Small intestine (tissue), 7 donors: ENCODE measurements around the gene KLRG1. TPM values are rescaled to one million over a fixed set of nuclear protein-coding genes. Genes with fewer than 3 reads are reported as not detected.

ENCODE experiments used
- DNase-seq, 2 donors: peaks; one replicate each; pipeline versions ENCODE4 v3.0.0 to v3.0.0-alpha.2; 2013
- FAIRE-seq: peaks from 2 replicates; lab custom pipeline; 2012; peaks lifted over from hg19 to GRCh38; lab: Jason Lieb, UNC
- H3K27ac ChIP-seq, 3 donors: one replicate each; pipeline ENCODE4 v1.5.1; 2013; ENCODE audit warnings: low read length in 2 of 3, mild to moderate bottlenecking in 2 of 3, control low read depth in 1 of 3, inconsistent platforms in 1 of 3, low read depth in 1 of 3, moderate library complexity in 1 of 3
- H3K27me3 ChIP-seq, 3 donors: one replicate each; pipeline ENCODE4 v1.6.1; 2013; ENCODE audit warnings: low read length in 3 of 3, inconsistent platforms in 1 of 3; ENCODE audit not compliant: control insufficient read depth in 3 of 3, insufficient read depth in 3 of 3
- H3K36me3 ChIP-seq, 3 donors: one replicate each; pipeline ENCODE4 v1.6.1; 2013; ENCODE audit warnings: low read length in 3 of 3, inconsistent platforms in 1 of 3, low read depth in 1 of 3, mild to moderate bottlenecking in 1 of 3, moderate library complexity in 1 of 3; ENCODE audit not compliant: control insufficient read depth in 3 of 3, insufficient read depth in 2 of 3
- H3K4me1 ChIP-seq, 3 donors: one replicate each; pipeline ENCODE4 v1.6.1; 2013; ENCODE audit warnings: low read length in 2 of 3, inconsistent platforms in 1 of 3, low read depth in 1 of 3, mild to moderate bottlenecking in 1 of 3, moderate library complexity in 1 of 3; ENCODE audit not compliant: control insufficient read depth in 3 of 3, insufficient read depth in 2 of 3
- H3K4me3 ChIP-seq, 3 donors: one replicate each; pipeline ENCODE4 v1.5.1; 2013; ENCODE audit warnings: low read length in 3 of 3, control low read depth in 1 of 3, inconsistent platforms in 1 of 3, low read depth in 1 of 3, mild to moderate bottlenecking in 1 of 3, moderate library complexity in 1 of 3
- H3K9me3 ChIP-seq, 2 donors: one replicate each; pipeline ENCODE4 v1.6.1; 2013; ENCODE audit warnings: low read depth in 1 of 2, low read length in 1 of 2; ENCODE audit not compliant: control insufficient read depth in 2 of 2, insufficient read depth in 1 of 2
- WGBS, 3 donors: extraction: QIAGEN DNeasy Blood & Tissue Kit; methylation state at CpG; one replicate each; pipeline ENCODE4 v1.1.7; 2013; 5-methylcytosine and 5-hydroxymethylcytosine counted together
- polyA plus RNA-seq, 4 donors: library from polyadenylated mRNA; stranded (reverse) in 3 of 4; unstranded in 1 of 4; fragments of 200-250 nt in 3 of 4; fragments of 120-200 nt in 1 of 4; gene quantifications; one replicate each; pipeline versions ENCODE4 v1.2.1 to v1.2.3, GENCODE V29; 2013
- donor health status: healthy with polysubstance abuse.
- donor health status: control.
- donor health status: control.
- donor health status: Bipolar disorder and iron deficiency.
- donor health status: healthy.

Gene KLRG1
- polyA plus RNA-seq, 4 donors = 1.4 to 1.7 (median 1.6) TPM; not detected in 1

DNA sequence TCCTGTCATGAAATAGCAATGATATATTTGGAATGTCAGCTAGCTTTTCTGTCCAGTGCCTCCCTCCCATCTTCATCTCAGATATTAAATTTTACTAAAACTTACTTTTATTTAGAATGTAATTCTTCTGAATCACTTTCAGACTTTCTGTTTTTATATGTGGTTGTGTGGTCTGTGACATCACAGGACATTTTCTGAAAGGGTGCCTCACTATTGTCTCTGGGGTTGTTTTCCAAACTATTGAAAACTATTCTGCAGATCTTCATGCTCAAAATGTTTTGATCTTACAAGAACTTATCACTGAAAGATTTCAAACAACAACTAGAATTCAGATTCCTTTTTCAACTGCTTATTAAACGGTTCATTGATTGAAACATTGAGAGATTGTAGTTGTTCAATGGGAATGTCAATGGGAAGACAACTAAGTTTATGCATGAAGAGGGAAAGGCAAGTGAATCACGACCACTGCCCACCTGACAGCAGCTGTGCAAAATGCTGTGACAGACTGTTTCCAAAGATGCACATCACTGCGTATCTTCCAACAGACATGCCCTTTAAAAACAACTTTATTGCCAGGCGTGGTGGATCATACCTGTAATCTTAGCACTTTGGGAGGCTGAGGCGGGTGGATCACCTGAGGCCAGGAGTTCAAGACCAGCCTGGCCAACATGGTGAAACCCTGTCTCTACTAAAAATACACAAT is 51.3 kb downstream of the KLRG1 start:
- no peak for DNase-seq
- WGBS, 3 donors = 62 to 81% (median 62%) methylated on average over 5 of the region's 5 CpGs
- Histone ChIP-seq H3K4me3 (no peak overlapping the region), H3K27me3 (no peaks in the 10 kb centered on the region), H3K27ac (no peak overlapping the region), H3K36me3 (no peaks in the 10 kb centered on the region), H3K4me1 (no peaks in the 10 kb centered on the region), H3K9me3 (no peaks in the 10 kb centered on the region)
- no peak for FAIRE-seq

DNA sequence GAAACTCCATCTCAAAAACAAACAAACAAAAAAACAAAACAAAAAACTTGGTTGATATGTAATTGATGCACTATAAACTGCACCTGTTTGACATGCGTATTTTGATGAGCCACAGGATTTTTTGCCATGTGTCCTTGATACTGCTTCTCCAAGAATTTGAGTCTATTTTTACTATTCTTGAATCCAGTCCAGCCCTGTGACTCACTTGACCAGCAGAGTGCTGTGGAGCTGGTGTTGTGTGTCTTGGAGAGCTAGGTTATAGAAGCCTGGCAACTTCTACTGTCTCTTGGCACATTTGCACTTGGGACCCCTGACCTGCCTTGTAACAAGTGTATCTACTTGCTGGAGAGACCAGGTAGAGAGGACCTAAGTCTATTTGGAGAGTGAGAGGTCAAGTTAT is 52.0 kb downstream of the KLRG1 start:
- Histone ChIP-seq H3K9me3 (no peaks in the 10 kb centered on the region), H3K27me3 (no peaks in the 10 kb centered on the region), H3K27ac (no peak overlapping the region), H3K36me3 (no peaks in the 10 kb centered on the region), H3K4me3 (no peak overlapping the region), H3K4me1 (no peaks in the 10 kb centered on the region)
- DNase-seq = no peak
- no peak for FAIRE-seq
- 86 to 90% (median 89%) methylated on average over 1 of the region's 1 CpG for WGBS, 3 donors

DNA sequence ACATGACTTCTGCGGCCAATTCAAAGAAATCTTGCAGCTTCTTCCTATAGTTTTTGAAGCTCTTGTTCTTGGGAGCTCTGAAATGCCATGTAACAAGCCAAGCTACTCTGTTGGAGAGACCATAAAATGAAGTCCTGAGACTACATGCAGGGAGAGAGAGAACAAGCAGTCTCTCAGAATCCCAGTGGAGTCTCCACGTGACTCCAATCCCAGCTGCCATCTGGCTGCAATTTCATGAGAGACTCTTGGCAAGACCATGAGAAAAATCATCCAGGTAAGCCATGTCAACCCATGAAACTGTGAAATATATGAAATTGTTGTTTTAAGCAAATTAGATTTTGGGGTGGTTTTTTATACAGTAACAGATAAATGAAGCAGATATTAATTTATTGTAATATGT is 54.4 kb downstream of the KLRG1 start:
- no peak for FAIRE-seq
- Histone ChIP-seq H3K4me3 (no peak overlapping the region), H3K4me1 (no peaks in the 10 kb centered on the region), H3K36me3 (no peaks in the 10 kb centered on the region), H3K27me3 (no peaks in the 10 kb centered on the region), H3K9me3 (no peaks in the 10 kb centered on the region), H3K27ac (no peak overlapping the region)
- DNase-seq = no peak
- WGBS, 3 donors = 86 to 92% (median 88%) methylated on average over 2 of the region's 2 CpGs

DNA sequence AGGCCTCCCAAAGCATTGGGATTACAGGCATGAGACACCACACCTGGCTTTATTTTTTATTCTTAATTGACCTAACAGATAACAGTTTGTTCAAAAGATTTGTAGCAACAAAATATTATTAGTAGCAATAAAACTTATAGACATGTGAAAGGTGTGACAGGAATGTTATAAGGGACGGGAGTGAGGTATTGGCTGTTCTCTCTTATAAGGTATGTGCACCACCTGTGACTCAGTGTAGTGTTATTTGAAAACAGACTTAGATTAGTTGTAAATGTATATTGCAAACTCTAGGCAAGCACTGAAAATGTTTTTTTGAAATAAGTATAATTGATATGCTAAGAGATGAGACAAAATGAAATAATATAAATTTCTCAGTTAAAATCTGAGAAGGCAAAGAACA is 57.8 kb downstream of the KLRG1 start:
- no peaks in the 10 kb centered on the region for H3K9me3 ChIP-seq
- peak in 1 of 2 donors; percentile 17 for DNase-seq
- no peaks in the 10 kb centered on the region for H3K27me3 ChIP-seq
- FAIRE-seq = no peak
- H3K36me3 ChIP-seq = no peaks in the 10 kb centered on the region
- H3K4me1 ChIP-seq = no peaks in the 10 kb centered on the region
- no peak overlapping the region for H3K4me3 ChIP-seq
- WGBS, 3 donors = 24 to 68% (median 33%) methylated on average over 1 of the region's 1 CpG
- H3K27ac ChIP-seq = no peak overlapping the region

DNA sequence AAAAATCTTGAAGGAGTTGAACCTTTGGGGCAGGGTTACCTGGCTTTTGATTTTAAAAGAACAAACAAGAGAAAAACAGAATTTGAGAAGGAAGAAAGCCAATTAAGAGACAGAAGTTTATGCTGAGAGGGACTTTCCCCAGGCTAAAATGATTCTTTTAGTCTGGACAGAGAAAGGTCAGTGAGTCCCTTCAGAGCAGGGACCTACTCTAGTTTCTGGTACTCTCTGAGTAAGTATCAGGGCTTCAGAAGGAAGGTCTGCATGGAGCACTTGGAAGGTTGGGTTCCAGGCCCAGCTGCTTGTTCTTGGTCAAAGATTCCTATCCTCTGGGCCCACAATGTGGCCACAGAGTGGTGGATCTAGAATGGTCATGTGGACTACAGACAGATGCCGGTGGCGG is 59.6 kb downstream of the KLRG1 start:
- WGBS, 3 donors = 96 to 98% (median 98%) methylated on average over 2 of the region's 2 CpGs

DNA sequence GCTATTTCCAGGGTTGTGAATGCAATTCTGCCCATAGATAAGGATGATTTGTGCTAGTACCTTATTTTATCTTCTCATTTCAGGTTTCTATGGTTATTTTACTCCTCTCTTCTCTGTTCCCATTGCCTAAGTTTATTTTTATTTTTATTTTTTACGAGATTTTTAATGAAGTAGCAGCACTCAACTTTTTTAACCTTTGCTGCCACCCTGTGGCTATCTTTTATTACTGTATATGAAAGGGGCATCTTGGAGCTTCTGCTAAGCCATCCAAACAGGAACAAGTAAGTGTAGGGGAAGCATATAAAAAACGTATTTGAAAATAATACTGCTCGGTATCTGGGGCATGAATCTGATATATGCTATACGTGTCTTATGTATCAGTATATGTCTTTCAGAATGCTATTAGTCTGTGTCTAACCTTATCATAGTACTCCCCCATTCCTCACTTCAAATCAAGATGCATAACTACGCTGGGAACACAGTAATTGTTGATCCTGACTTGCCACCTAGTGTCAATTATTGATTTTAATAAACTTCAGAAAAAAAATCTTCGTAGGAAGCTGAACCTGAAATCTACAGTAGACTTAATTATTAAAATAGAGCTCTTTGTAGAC is 60.3 kb downstream of the KLRG1 start:
- H3K9me3 ChIP-seq = no peaks in the 10 kb centered on the region
- peaks cover 0 to 5% (median 0%) of the 10 kb centered on the region in 3 donors for H3K27me3 ChIP-seq
- FAIRE-seq (no peak), DNase-seq (peak; percentile 41 to 44)
- H3K36me3 ChIP-seq = no peaks in the 10 kb centered on the region
- no peak overlapping the region for H3K4me3 ChIP-seq
- no peak overlapping the region for H3K27ac ChIP-seq
- WGBS, 3 donors = 15 to 24% (median 17%) methylated on average over 6 of the region's 6 CpGs
- no peaks in the 10 kb centered on the region for H3K4me1 ChIP-seq

More for the DNA sequence above, 59.6 kb downstream of the KLRG1 start:
- DNase-seq (no peak), FAIRE-seq (no peak)
- Histone ChIP-seq H3K9me3 (no peaks in the 10 kb centered on the region), H3K27ac (no peak overlapping the region), H3K4me1 (no peaks in the 10 kb centered on the region), H3K4me3 (no peak overlapping the region), H3K36me3 (no peaks in the 10 kb centered on the region), H3K27me3 (peaks cover 0 to 5% (median 0%) of the 10 kb centered on the region in 3 donors)

DNA sequence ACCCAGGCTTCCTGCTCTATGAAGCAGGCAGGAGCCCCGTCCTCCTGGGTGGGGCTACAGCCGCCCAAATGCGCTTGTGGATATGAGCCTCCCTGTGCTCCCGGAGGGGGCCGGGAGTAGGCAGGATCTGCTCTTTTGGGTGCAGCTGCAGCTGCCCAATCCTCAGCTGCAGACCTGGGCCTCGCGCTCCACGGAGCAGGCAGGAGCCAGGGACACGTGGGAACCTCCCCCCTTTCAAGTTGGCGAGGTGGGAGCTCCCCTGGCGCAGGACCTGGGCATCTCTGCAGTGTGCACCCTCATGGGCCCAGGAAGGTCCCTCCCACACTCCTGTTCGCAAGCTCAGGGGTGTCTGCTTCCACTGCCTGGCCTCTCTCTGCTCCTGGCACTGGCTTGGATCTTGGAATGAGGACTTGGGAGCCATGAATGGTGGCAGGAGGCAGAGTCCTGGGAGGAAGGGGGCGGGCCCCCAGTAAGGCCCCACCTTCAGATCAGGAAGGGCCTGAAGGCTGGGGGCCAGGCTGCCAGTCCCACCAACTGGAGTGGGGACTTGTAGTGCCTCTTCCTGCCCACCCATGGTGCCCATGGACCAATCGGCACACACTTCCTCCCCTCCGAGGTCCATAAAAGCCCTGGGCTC is 61.3 kb downstream of the KLRG1 start:
- H3K4me3 ChIP-seq = no peak overlapping the region
- FAIRE-seq (no peak), DNase-seq (no peak)
- no peaks in the 10 kb centered on the region for H3K36me3 ChIP-seq
- no peaks in the 10 kb centered on the region for H3K4me1 ChIP-seq
- no peaks in the 10 kb centered on the region for H3K9me3 ChIP-seq
- peaks cover 0 to 5% (median 0%) of the 10 kb centered on the region in 3 donors for H3K27me3 ChIP-seq
- no peak overlapping the region for H3K27ac ChIP-seq
- 76 to 81% (median 78%) methylated on average over 15 of the region's 15 CpGs for WGBS, 3 donors

DNA sequence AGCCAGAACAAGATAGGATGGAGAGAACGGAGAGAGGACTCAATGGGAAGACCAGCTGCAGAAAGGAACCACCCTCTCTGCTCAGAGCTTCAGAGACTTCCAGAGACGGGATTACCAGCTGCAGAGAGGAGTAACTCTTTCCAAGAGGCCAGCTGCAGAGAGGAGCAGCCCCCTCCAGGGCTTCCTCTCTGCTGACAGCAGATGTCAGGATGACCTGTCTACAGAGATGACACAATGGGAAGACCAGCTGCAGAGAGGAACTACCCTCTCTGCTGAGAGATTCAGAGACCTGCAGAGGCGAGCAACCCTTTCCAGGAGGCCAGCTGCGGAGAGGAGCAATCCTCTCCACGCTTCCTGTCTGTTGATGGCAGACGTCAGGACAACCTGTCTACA is 61.8 kb downstream of the KLRG1 start:
- WGBS, 3 donors = 61 to 70% (median 68%) methylated on average over 6 of the region's 6 CpGs
- DNase-seq = no peak
- no peak overlapping the region for H3K4me3 ChIP-seq
- no peak overlapping the region for H3K27ac ChIP-seq
- H3K9me3 ChIP-seq = no peaks in the 10 kb centered on the region
- no peaks in the 10 kb centered on the region for H3K36me3 ChIP-seq
- H3K4me1 ChIP-seq = no peaks in the 10 kb centered on the region
- no peak for FAIRE-seq
- H3K27me3 ChIP-seq = peaks cover 0 to 5% (median 0%) of the 10 kb centered on the region in 3 donors
